Caco-2 (cell line): Measurements from ENCODE around the gene RCL1. TPM values are rescaled to one million over a fixed set of nuclear protein-coding genes. Genes with fewer than 3 reads are reported as not detected.

Experiments
- BruUV-seq: library from RNA; stranded (reverse); fragments of 400-500 nt; replicated peaks from 2 replicates; lab custom pipeline; 2021; lab: Mats Ljungman, UMichigan
- CTCF ChIA-PET: fragments of 300-600 bp; sonication (Branson Sonifier 250); formaldehyde crosslinking; loops from one replicate; lab custom pipeline; 2022; ENCODE audit warnings: antibody characterized with exemption; lab: Charles Lee
- POLR2A ChIA-PET: fragments of 300-600 bp; sonication (Branson Sonifier 250); formaldehyde crosslinking; loops from one replicate; lab custom pipeline; 2022; ENCODE audit warnings: antibody characterized with exemption; lab: Charles Lee
- DNase-seq, 2 experiments: peaks; one replicate each; pipeline versions ENCODE4 v3.0.0 to v3.0.0-alpha.2; 2020 to 2022
- H3K27me3 ChIP-seq: replicated peaks from 2 replicates; pipeline ENCODE4 v1.6.0; 2011; ENCODE audit warnings: low read length; ENCODE audit not compliant: control insufficient read depth, insufficient read depth
- H3K36me3 ChIP-seq: 2 replicates; pipeline ENCODE4 v1.5.1; 2011; ENCODE audit warnings: low read length; ENCODE audit not compliant: control insufficient read depth, insufficient read depth
- H3K4me1 ChIP-seq: fragments of 250-450 bp; sonication (Bioruptor Pico); 2 replicates; pipeline ENCODE4 v1.5.1; 2020; ENCODE audit warnings: mild to moderate bottlenecking
- H3K4me3 ChIP-seq: 2 replicates; pipeline ENCODE4 v1.5.1; 2011; ENCODE audit warnings: low read depth, mild to moderate bottlenecking, control low read depth, low read length
- H3K9me3 ChIP-seq: fragments of 250-450 bp; sonication (Bioruptor Pico); 2 replicates; pipeline ENCODE4 v1.5.1; 2020; ENCODE audit warnings: mild to moderate bottlenecking, moderate library complexity
- H3K27ac Mint-ChIP-seq: one replicate; pipeline ENCODE4 v1.8.0; 2022; ENCODE audit warnings: mixed read lengths; ENCODE audit not compliant: unreplicated experiment
- H3K27me3 Mint-ChIP-seq: one replicate; pipeline ENCODE4 v1.8.0; 2022; ENCODE audit warnings: mixed read lengths; ENCODE audit not compliant: insufficient read depth, unreplicated experiment
- H3K36me3 Mint-ChIP-seq: one replicate; pipeline ENCODE4 v1.8.0; 2022; ENCODE audit warnings: mild to moderate bottlenecking, mixed read lengths; ENCODE audit not compliant: insufficient read depth, unreplicated experiment
- H3K4me1 Mint-ChIP-seq: one replicate; pipeline ENCODE4 v1.8.0; 2022; ENCODE audit warnings: low read depth, mixed read lengths; ENCODE audit not compliant: unreplicated experiment
- H3K4me3 Mint-ChIP-seq: one replicate; pipeline ENCODE4 v1.8.0; 2022; ENCODE audit warnings: mild to moderate bottlenecking, moderate library complexity, mixed read lengths; ENCODE audit not compliant: unreplicated experiment
- H3K9me3 Mint-ChIP-seq: one replicate; pipeline ENCODE4 v1.8.0; 2022; ENCODE audit warnings: mixed read lengths; ENCODE audit not compliant: unreplicated experiment
- intact Hi-C: fragments of 100-400 bp; cut with micrococcal nuclease; formaldehyde crosslinking; loops from one replicate; pipeline ENCODE4 v1.10.0; 2022; ENCODE audit not compliant: unreplicated experiment
- total RNA-seq: library from RNA; stranded (reverse); gene quantifications from 2 replicates; pipeline ENCODE4 v1.2.3, GENCODE V29; 2022
- TF ChIP-seq, protein P1 (sequence below), 2 experiments: fragments of 200-600 bp in 1 of 2; IDR thresholded peaks; 1 replicate in 1 of 2; 2 replicates in 1 of 2; pipeline versions ENCODE4 v1.5.1 to v1.8.0; 2011 to 2022; ENCODE audit warnings: antibody characterized with exemption in 1 of 2, control low read depth in 1 of 2, inconsistent platforms in 1 of 2, low read depth in 1 of 2, low read length in 1 of 2, mild to moderate bottlenecking in 1 of 2, moderate library complexity in 1 of 2; ENCODE audit not compliant: insufficient read depth in 1 of 2, severe bottlenecking in 1 of 2, unreplicated experiment in 1 of 2

The RCL1 gene
- total RNA-seq, 1 experiment from 2014 or later, result 15.7 TPM

DNA sequence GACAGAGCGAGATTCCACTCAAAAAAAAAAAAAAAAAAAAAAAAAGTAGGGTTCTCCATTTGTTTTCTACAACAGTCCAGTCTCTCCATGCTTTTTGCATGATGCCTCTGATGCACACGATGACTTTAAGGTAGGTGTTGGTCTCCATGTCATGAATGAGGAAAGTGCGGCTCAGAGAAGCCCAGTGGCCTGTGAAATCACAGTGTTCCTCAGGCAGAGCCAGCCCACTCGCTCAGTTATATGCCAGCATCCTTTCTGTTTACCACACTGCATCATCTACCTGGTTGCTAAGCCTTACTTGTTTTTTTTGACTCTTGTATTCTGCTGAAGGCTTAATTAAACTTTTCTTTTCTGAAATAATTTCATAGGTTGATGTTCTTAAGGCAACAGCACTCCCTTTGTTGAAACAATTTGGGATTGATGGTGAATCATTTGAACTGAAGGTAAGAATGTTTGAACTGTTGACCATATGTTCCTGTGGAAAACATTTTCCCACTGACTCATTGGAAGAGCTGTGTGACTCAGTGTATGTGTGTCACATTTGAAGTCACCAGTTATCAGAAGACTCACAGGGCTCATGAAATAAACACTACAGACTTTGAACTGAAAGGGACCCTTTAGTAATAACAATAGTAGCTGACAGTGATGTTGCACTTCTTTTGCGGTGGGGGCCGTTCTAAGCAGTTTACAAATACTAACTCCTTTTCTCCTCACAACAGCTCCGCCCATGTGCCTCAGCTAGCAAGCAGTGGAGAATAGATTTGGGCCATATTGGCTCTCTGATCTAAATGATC is 40.2 kb downstream of the RCL1 start:
- Mint-ChIP-seq H3K27ac (no peak overlapping the region), H3K27me3 (no peaks in the 10 kb centered on the region), H3K9me3 (no peaks in the 10 kb centered on the region), H3K4me3 (no peak overlapping the region), H3K36me3 (peaks cover 18% of the 10 kb centered on the region), H3K4me1 (peaks cover 20% of the 10 kb centered on the region)
- H3K4me3 ChIP-seq, result no peak overlapping the region
- TF ChIP-seq, protein P1, sequence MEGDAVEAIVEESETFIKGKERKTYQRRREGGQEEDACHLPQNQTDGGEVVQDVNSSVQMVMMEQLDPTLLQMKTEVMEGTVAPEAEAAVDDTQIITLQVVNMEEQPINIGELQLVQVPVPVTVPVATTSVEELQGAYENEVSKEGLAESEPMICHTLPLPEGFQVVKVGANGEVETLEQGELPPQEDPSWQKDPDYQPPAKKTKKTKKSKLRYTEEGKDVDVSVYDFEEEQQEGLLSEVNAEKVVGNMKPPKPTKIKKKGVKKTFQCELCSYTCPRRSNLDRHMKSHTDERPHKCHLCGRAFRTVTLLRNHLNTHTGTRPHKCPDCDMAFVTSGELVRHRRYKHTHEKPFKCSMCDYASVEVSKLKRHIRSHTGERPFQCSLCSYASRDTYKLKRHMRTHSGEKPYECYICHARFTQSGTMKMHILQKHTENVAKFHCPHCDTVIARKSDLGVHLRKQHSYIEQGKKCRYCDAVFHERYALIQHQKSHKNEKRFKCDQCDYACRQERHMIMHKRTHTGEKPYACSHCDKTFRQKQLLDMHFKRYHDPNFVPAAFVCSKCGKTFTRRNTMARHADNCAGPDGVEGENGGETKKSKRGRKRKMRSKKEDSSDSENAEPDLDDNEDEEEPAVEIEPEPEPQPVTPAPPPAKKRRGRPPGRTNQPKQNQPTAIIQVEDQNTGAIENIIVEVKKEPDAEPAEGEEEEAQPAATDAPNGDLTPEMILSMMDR (IDR thresholded peaks at IDR 0.05; ENCODE audit: insufficient read depth in 1 of 2, low read depth in 1 of 2, low read length in 1 of 2, severe bottlenecking in 1 of 2, unreplicated experiment in 1 of 2), result no peak
- H3K9me3 ChIP-seq, result no peaks in the 10 kb centered on the region
- DNase-seq, result no peak
- intact Hi-C loops, result no loop called here
- no peaks in the 10 kb centered on the region for H3K27me3 ChIP-seq
- H3K4me1 ChIP-seq, result peaks cover 11% of the 10 kb centered on the region; the same call in 1 of the 2 replicates
- ChIA-PET POLR2A (no interaction called here), CTCF (no interaction called here)
- H3K36me3 ChIP-seq, result no peaks in the 10 kb centered on the region; the same call in 1 of the 2 replicates
- BruUV-seq, result no TSS peak

DNA sequence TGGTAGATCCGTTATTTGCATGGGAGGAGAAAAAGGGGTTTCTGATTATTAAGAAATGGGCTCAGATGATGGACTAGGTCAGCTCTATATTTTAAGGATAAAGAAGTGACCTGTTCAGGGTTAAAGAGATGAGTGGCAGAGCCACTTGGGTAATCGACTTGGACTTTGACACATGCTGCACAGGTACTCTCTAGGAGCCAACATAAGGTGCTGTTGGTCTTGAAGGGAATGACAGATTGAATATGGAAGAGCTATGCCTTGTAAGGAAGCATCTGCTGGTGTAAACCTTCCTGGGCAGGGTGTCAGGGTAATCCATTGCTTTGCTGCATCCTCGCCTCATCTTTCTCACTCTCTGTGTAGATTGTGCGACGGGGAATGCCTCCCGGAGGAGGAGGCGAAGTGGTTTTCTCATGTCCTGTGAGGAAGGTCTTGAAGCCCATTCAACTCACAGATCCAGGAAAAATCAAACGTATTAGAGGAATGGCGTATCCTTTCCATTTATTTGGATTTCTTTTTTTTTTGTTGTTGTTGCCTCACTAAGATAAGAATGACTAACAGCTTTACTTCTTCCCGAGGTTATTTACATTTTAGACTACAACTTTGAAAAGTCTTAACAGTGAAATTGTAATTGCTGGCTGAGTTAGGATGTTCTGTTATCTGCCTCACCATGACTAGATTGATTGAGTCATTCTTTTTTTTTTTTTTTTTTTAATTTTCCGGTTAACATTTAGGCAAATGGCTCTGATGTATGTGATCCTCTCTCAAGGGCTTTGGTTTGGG is 41.2 kb downstream of the RCL1 start:
- Mint-ChIP-seq H3K9me3 (no peaks in the 10 kb centered on the region), H3K27me3 (no peaks in the 10 kb centered on the region), H3K36me3 (peaks cover 18% of the 10 kb centered on the region), H3K27ac (no peak overlapping the region), H3K4me3 (no peak overlapping the region), H3K4me1 (peaks cover 23% of the 10 kb centered on the region)
- intact Hi-C loops, result no loop called here
- no peak overlapping the region for H3K4me3 ChIP-seq
- POLR2A ChIA-PET, result no interaction called here
- no peaks in the 10 kb centered on the region; the same call in 1 of the 2 replicates for H3K36me3 ChIP-seq
- no peak for DNase-seq
- H3K4me1 ChIP-seq, result peaks cover 13% of the 10 kb centered on the region
- CTCF ChIA-PET, result no interaction called here
- TF ChIP-seq, protein P1 (IDR thresholded peaks at IDR 0.05; ENCODE audit: insufficient read depth in 1 of 2, low read depth in 1 of 2, low read length in 1 of 2, severe bottlenecking in 1 of 2, unreplicated experiment in 1 of 2), result no peak
- no peaks in the 10 kb centered on the region for H3K27me3 ChIP-seq
- H3K9me3 ChIP-seq, result no peaks in the 10 kb centered on the region
- BruUV-seq, result no TSS peak

DNA sequence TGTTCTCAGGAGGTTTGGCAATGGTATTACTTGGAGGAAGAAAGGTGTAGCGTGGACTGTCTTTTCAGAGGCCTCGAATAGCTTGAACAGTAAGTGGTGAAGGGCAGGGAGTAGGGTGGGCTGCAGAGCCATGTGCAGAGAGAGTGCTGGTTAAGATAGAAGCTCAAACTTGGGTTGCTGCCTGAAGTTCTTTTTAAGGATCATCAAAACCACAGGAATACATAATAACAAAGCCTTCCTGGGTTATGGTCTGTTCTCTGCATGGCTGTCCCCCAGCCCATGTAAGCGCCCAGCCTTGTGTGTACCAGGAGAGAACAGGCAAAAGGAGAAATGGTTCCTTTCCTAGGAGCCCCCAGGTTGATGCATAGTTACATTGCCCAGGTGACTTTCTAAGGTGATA is 43.9 kb downstream of the RCL1 start:
- Histone ChIP-seq H3K4me3 (no peak overlapping the region), H3K4me1 (peaks cover 22% of the 10 kb centered on the region), H3K27me3 (no peaks in the 10 kb centered on the region), H3K36me3 (no peaks in the 10 kb centered on the region; the same call in 1 of the 2 replicates), H3K9me3 (no peaks in the 10 kb centered on the region)
- Mint-ChIP-seq H3K36me3 (peaks cover 25% of the 10 kb centered on the region), H3K27me3 (no peaks in the 10 kb centered on the region), H3K4me3 (no peak overlapping the region), H3K9me3 (no peaks in the 10 kb centered on the region), H3K27ac (no peak overlapping the region), H3K4me1 (peaks cover 33% of the 10 kb centered on the region)
- TF ChIP-seq, protein P1 (IDR thresholded peaks at IDR 0.05; ENCODE audit: insufficient read depth in 1 of 2, low read depth in 1 of 2, low read length in 1 of 2, severe bottlenecking in 1 of 2, unreplicated experiment in 1 of 2), result no peak
- CTCF ChIA-PET, result no interaction called here
- DNase-seq, result no peak
- POLR2A ChIA-PET, result no interaction called here
- intact Hi-C loops, result loop anchor here (5.0 kb wide), 1 partner anchor 151 kb away; the partner anchor contains the start of gene JAK2
- no TSS peak for BruUV-seq
